ENCODE measurements around the gene SUGCT.

- no peak for TF ChIP-seq TAF1 (IDR thresholded peaks at IDR 0.05; ENCODE audit: borderline replicate concordance, insufficient read depth, low read length)
- TF ChIP-seq POLR2AphosphoS5 (IDR thresholded peaks at IDR 0.05; ENCODE audit: low read depth, low read length) = no peak
Measured at GRCh38 chr7:40147371-40148246, 12.8 kb downstream of the SUGCT start.
